HepG2 (cell line): ENCODE measurements around the gene WDR18. TPM values are rescaled to one million over a fixed set of nuclear protein-coding genes. Genes with fewer than 3 reads are reported as not detected.

Source experiments
- GPBP1L1 ChIP-seq: sonication (generic); formaldehyde crosslinking; IDR thresholded peaks from 2 replicates; pipeline ENCODE4 v1.5.0; 2020; ENCODE audit warnings: mild to moderate bottlenecking, missing genetic modification reagents
- HNF1B ChIP-seq: sonication (generic); formaldehyde crosslinking; IDR thresholded peaks from 2 replicates; pipeline ENCODE4 v1.5.1; 2020; ENCODE audit warnings: mild to moderate bottlenecking, moderate library complexity, missing genetic modification reagents
- KIAA2018 ChIP-seq: sonication (generic); formaldehyde crosslinking; IDR thresholded peaks from 2 replicates; pipeline ENCODE4 v1.5.0; 2020; ENCODE audit warnings: mild to moderate bottlenecking, missing genetic modification reagents, borderline replicate concordance
- MAX ChIP-seq: IDR thresholded peaks from 2 replicates; pipeline ENCODE4 v1.6.1; 2012; ENCODE audit warnings: inconsistent platforms
- MLLT10 ChIP-seq: sonication (generic); formaldehyde crosslinking; IDR thresholded peaks from 2 replicates; pipeline ENCODE4 v1.4.0; 2020; ENCODE audit warnings: missing genetic modification reagents
- PHF21A ChIP-seq: sonication (generic); formaldehyde crosslinking; IDR thresholded peaks from 2 replicates; pipeline ENCODE4 v1.5.0; 2020; ENCODE audit warnings: mild to moderate bottlenecking, missing genetic modification reagents
- PITX1 ChIP-seq: sonication (generic); formaldehyde crosslinking; IDR thresholded peaks from 2 replicates; pipeline ENCODE4 v1.5.1; 2020; ENCODE audit warnings: mild to moderate bottlenecking, missing genetic modification reagents
- SMYD3 ChIP-seq: sonication (generic); formaldehyde crosslinking; IDR thresholded peaks from 2 replicates; pipeline ENCODE4 v1.8.1; 2023; ENCODE audit warnings: mild to moderate bottlenecking, missing genetic modification reagents
- TFDP2 ChIP-seq: sonication (generic); formaldehyde crosslinking; IDR thresholded peaks from 2 replicates; pipeline ENCODE4 v1.4.0; 2020; ENCODE audit warnings: missing genetic modification reagents
- TIGD3 ChIP-seq: sonication (generic); formaldehyde crosslinking; IDR thresholded peaks from 2 replicates; pipeline ENCODE4 v1.5.1; 2020; ENCODE audit warnings: mild to moderate bottlenecking, missing genetic modification reagents, borderline replicate concordance
- ZFX ChIP-seq: sonication (generic); formaldehyde crosslinking; IDR thresholded peaks from 2 replicates; pipeline ENCODE4 v1.4.0; 2020; ENCODE audit warnings: mild to moderate bottlenecking, low read depth, missing genetic modification reagents, moderate library complexity
- ZMAT3 ChIP-seq: sonication (generic); formaldehyde crosslinking; conservative IDR thresholded peaks from 2 replicates; pipeline ENCODE4 v1.7.0; 2021; ENCODE audit warnings: missing genetic modification reagents
- ZNF556 ChIP-seq: sonication (generic); formaldehyde crosslinking; IDR thresholded peaks from 2 replicates; pipeline ENCODE4 v1.4.0; 2020; ENCODE audit warnings: mild to moderate bottlenecking, missing genetic modification reagents, borderline replicate concordance
- ZNF777 ChIP-seq: sonication (generic); formaldehyde crosslinking; IDR thresholded peaks from 2 replicates; pipeline ENCODE4 v1.4.0; 2020; ENCODE audit warnings: missing genetic modification reagents
- ZNF788 ChIP-seq: sonication (generic); formaldehyde crosslinking; IDR thresholded peaks from 2 replicates; pipeline ENCODE4 v1.5.0; 2020; ENCODE audit warnings: mild to moderate bottlenecking, missing genetic modification reagents, borderline replicate concordance
- polyA plus RNA-seq, 8 experiments: library from polyadenylated mRNA; depleted of rRNA in 3 of 8; stranded (reverse) in 7 of 8; unstranded in 1 of 8; fragments of >200 nt; fragmentation: Illumina TruSeq in 4 of 8; extraction: Trizol in 4 of 8; gene quantifications; 2 replicates each; pipeline versions ENCODE4 v1.2.1 to v1.2.3, GENCODE V29; 2011 to 2016; ENCODE audit warnings: low read depth in 4 of 8, missing spikeins in 1 of 8, mixed read lengths in 1 of 8; ENCODE audit not compliant: insufficient read depth in 1 of 8
- total RNA-seq, 5 experiments: library from RNA; depleted of rRNA; stranded (reverse); fragments of >200 nt; fragmentation: Illumina TruSeq; extraction: Trizol; gene quantifications; 2 replicates each; pipeline ENCODE4 v1.2.3, GENCODE V29; 2016; ENCODE audit warnings: low read depth in 1 of 5

WDR18 gene
- total and polyA plus RNA-seq, 2 of the 13 experiments (the other 11 are each of a cell fraction or from before 2014, with no cell fraction given): 36.4 to 47.6 TPM

- TF ChIP-seq MAX (peak; percentile 48), PHF21A (CRISPR knock-in tag) (peak; percentile 99), GPBP1L1 (no peak), KIAA2018 (CRISPR knock-in tag) (no peak), TIGD3 (CRISPR knock-in tag) (no peak), ZNF788 (CRISPR knock-in tag) (peak; percentile 35; the same call in 1 of the 2 replicates), ZMAT3 (CRISPR knock-in tag) (no peak), PITX1 (CRISPR knock-in tag) (peak; percentile 85), MLLT10 (CRISPR knock-in tag) (no peak), ZNF556 (CRISPR knock-in tag) (no peak), ZNF777 (peak; percentile 64), HNF1B (0 out of 2 replicates have a peak, but pooled peaks have one; percentile 11), SMYD3 (CRISPR knock-in tag) (no peak), TFDP2 (CRISPR knock-in tag) (peak; percentile 63; the same call in 1 of the 2 replicates), ZFX (peak; percentile 92)
Measured at GRCh38 chr19:993361-993830, 9.3 kb downstream of the WDR18 start (continued).
